Fibroblast of pulmonary artery (primary cell): Measurements from ENCODE around the gene DDX59.

ENCODE experiments used
- DNase-seq: peaks from one replicate; pipeline ENCODE4 v3.0.0-alpha.2; 2010; ENCODE audit warnings: low read depth
- H3K4me3 ChIP-seq: replicated peaks from 2 replicates; pipeline ENCODE4 v1.5.1; 2011; ENCODE audit warnings: low read depth, mild to moderate bottlenecking, control low read depth, low read length, moderate library complexity
- TF ChIP-seq, protein P1 (sequence below): IDR thresholded peaks from 2 replicates; pipeline ENCODE4 v1.5.1; 2011; ENCODE audit warnings: mild to moderate bottlenecking, control low read depth, low read length, inconsistent platforms; ENCODE audit errors: missing control alignments

DDX59 gene

DNA sequence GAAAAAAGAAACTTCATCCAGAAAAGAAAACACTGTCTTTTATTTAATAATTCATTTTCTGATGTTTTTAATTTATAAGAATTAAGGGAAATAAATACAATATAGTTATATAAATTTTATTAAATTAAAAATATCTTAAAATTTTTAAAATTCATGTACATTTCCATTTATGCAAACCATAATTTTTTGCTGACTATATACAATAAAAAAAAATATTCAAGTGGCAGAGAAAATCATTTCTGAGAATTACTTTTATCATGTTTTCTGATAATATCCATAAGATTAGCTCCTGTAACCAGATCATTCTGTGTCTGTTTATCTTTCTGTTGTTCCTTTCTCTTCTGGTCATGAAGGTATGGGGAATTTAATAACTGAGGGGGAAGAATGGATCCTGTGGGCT is 25.7 kb downstream of the DDX59 start:
- H3K4me3 ChIP-seq: no peak overlapping the region
- TF ChIP-seq, protein P1, sequence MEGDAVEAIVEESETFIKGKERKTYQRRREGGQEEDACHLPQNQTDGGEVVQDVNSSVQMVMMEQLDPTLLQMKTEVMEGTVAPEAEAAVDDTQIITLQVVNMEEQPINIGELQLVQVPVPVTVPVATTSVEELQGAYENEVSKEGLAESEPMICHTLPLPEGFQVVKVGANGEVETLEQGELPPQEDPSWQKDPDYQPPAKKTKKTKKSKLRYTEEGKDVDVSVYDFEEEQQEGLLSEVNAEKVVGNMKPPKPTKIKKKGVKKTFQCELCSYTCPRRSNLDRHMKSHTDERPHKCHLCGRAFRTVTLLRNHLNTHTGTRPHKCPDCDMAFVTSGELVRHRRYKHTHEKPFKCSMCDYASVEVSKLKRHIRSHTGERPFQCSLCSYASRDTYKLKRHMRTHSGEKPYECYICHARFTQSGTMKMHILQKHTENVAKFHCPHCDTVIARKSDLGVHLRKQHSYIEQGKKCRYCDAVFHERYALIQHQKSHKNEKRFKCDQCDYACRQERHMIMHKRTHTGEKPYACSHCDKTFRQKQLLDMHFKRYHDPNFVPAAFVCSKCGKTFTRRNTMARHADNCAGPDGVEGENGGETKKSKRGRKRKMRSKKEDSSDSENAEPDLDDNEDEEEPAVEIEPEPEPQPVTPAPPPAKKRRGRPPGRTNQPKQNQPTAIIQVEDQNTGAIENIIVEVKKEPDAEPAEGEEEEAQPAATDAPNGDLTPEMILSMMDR: no peak
- no peak for DNase-seq

DNA sequence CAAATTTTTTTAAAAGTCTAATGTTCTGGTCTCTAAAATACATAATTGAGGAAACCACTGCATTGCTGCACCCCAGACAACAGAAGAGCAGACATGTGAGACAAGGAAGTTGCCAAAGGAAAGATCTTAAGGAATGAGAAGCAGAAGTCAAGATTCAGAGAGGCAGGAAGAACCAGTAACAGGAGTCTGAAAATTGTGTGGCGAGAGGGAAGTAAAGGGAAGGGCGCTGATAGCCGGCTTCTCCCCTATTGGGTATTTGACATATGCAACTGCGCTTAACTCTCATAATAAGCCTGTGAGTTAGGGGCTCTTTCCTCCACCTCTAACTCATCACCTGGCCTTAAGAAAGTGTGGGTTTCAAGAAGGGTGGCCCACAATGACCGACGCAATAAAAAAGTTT is 27.2 kb downstream of the DDX59 start:
- DNase-seq: no peak
- TF ChIP-seq, protein P1: no peak
- H3K4me3 ChIP-seq: no peak overlapping the region

- no peak overlapping the region for H3K4me3 ChIP-seq
- DNase-seq: no peak
- TF ChIP-seq, protein P1: no peak
Measured at GRCh38 chr1:200640963-200641401, 28.7 kb downstream of the DDX59 start.

DNA sequence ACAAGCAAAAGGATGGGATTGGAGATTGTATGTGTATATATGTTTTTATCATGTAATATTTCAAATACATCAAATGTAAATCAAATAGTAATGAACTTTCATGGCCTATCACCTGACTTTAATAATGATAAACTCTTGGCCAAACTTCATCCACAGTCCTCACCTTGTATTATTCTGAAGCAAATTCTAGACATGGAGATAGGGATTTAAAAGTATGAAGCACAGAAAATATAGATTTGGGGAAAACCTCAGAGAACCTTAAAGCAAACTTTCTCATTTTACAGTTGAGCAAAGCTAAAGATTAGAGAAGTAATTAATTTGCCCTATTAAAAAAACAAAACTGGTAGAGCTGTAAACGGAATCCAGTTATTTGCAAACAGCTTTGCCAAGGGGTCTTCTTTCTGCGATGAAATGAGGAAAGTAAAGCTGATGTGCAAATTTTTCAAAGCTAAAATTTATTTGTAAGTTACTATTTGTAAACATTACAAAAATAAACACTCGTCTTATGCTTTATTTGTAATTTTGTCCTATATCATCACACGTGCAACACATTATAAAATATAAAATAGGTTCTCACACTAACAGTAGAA is 29.2 kb downstream of the DDX59 start:
- H3K4me3 ChIP-seq: no peak overlapping the region
- DNase-seq: no peak
- TF ChIP-seq, protein P1: no peak

GRCh38 chr1:200638073-200638472 is 31.6 kb downstream of the DDX59 start:
- DNase-seq: no peak
- H3K4me3 ChIP-seq: no peak overlapping the region
- TF ChIP-seq, protein P1: no peak

GRCh38 chr1:200636681-200637080 is 33.0 kb downstream of the DDX59 start:
- DNase-seq: no peak
- no peak overlapping the region for H3K4me3 ChIP-seq
- TF ChIP-seq, protein P1: no peak
